Activated naive CD4-positive, alpha-beta T cell treated with anti-CD3 and anti-CD28 coated beads, Interleukin-2, amount 50 U/mL, for 24 hours (primary cell): ENCODE measurements around the gene ODAD4.

ENCODE experiments used
- H3K27ac Mint-ChIP-seq: one replicate; pipeline ENCODE4 v1.8.0; 2021; ENCODE audit warnings: mild to moderate bottlenecking, mixed read lengths
- H3K27me3 Mint-ChIP-seq: one replicate; pipeline ENCODE4 v1.8.0; 2021; ENCODE audit warnings: mixed read lengths
- H3K36me3 Mint-ChIP-seq: one replicate; pipeline ENCODE4 v1.8.0; 2021; ENCODE audit warnings: mixed read lengths
- H3K4me1 Mint-ChIP-seq: one replicate; pipeline ENCODE4 v1.8.0; 2021; ENCODE audit warnings: mixed read lengths
- H3K4me3 Mint-ChIP-seq: one replicate; pipeline ENCODE4 v1.8.0; 2021; ENCODE audit warnings: mild to moderate bottlenecking, mixed read lengths
- H3K9me3 Mint-ChIP-seq: one replicate; pipeline ENCODE4 v1.8.0; 2021; ENCODE audit warnings: mixed read lengths

ODAD4 gene

DNA sequence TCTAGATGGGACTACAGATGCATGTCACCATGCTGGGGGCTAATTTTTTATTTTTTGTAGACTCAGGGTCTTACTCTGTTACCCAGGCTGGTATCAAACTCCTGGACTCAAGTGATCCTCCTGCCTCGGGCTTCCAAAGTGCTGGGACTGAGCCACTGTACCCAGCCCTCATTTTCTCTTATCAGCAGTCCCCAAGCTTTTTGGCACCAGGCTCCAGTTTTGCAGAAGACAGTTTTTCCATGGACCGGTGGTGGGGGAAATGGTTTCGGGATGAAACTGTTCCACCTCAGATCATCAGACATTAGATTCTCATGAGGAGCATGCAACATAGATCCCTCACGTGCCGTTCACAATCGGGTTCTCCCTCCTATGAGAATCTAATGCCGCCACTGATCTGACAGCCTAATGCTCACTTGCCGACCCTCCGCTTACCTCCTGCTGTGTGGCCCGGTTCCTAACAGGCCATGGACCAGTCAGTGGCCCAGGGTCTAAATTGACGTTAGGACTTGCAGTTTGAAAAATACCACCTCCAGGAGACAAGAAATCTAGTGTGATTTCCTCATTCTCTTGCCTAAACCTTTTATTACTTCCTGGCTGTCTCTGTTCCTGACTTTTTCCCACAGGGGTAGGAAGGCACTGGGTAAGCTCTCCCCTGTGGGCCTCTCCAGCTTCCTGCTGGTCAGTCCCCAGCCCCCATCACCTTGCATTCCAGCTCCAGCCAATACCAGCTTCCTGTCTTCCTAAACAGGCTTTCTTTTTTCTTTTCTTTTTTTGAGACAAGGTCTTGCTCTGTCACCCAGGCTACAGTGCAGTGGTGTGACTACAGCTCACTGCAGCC, 26.8 kb downstream of the ODAD4 start:
- H3K36me3 Mint-ChIP-seq = no peaks in the 10 kb centered on the region
- no peak overlapping the region for H3K27ac Mint-ChIP-seq
- H3K4me3 Mint-ChIP-seq = no peak overlapping the region
- H3K27me3 Mint-ChIP-seq = no peaks in the 10 kb centered on the region
- no peaks in the 10 kb centered on the region for H3K9me3 Mint-ChIP-seq
- no peaks in the 10 kb centered on the region for H3K4me1 Mint-ChIP-seq

DNA sequence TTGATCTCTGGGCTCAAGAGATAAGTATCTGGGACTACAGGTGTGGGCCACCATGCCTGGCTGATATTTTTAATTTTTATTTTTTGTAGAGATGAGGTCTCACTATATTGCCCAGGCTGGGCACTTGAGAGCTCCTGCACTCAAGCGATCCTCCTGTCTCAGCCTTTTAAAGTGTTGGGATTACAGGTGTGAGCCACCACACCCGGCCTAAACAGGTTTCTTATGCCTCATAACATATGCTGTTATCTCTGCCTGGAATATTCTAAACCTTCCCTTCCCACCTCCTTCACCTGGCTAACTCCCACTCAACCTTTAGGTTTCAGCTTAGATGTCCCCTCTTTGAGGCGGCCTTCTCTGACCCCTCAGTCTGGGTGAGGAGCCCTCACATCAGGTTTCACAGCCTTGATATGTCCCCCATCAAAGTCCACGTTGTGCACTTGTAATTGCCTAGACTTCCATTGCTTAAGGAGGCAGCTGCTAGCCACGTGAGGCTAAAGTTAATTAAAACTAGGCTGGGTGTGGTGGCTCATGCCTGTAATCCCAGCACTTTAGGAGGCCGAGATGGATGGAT, 27.5 kb downstream of the ODAD4 start:
- no peak overlapping the region for H3K27ac Mint-ChIP-seq
- H3K36me3 Mint-ChIP-seq = no peaks in the 10 kb centered on the region
- H3K4me3 Mint-ChIP-seq = no peak overlapping the region
- no peaks in the 10 kb centered on the region for H3K4me1 Mint-ChIP-seq
- no peaks in the 10 kb centered on the region for H3K27me3 Mint-ChIP-seq
- no peaks in the 10 kb centered on the region for H3K9me3 Mint-ChIP-seq

DNA sequence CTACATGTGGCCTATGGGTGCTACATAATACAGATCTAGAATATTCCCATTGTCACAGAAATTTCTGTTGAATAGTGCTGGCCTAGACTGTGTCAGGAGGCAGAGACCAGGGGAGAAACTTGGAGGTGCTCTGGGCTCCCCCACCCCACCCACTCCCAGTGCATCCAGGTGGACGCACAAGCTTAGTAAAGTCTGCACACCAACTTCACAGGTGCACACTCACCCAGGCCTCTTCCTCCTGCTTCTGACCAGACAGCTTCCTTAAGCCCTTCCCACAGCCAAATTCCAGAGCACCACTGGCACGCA, 28.6 kb downstream of the ODAD4 start:
- no peaks in the 10 kb centered on the region for H3K27me3 Mint-ChIP-seq
- no peaks in the 10 kb centered on the region for H3K9me3 Mint-ChIP-seq
- no peaks in the 10 kb centered on the region for H3K4me1 Mint-ChIP-seq
- H3K4me3 Mint-ChIP-seq = no peak overlapping the region
- no peak overlapping the region for H3K27ac Mint-ChIP-seq
- no peaks in the 10 kb centered on the region for H3K36me3 Mint-ChIP-seq

DNA sequence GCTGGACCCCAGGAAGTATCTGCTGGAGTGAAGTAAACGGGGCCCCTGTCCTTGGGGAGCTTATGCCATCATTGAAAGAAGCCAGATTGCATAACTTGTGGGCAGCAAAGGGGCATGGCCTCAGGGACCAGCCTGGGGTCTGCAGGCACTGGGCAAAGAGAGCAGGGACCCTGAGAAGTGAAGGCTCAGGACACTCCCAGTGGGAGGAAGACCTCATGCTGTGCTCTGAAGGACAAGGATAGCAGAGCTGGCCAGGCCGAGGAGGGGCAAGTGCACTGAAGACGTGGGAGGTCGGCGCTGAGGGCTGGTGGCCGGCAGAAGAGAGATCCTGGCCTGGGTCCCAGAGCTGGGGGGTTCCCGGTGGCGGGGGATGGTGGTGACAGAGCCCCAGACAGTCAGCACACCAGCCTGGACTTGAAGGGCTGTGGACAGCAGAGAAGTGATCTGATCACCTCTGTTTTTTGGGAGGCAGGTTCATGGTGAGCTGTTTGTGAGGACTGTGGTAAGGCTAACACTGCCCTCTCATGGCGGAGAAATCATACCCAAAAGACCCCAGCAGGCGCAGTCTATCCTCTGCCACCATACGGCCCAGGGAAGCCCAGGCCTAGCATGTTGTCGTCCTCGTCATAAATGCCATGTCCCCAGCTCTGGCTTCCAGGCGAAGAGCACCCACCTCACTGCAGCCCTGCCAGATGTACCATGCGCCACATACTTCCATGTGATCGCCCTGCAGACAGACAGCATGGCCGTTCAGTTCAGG, 29.1 kb downstream of the ODAD4 start:
- Mint-ChIP-seq H3K4me1 (no peaks in the 10 kb centered on the region), H3K36me3 (no peaks in the 10 kb centered on the region), H3K4me3 (no peak overlapping the region), H3K9me3 (no peaks in the 10 kb centered on the region), H3K27ac (no peak overlapping the region), H3K27me3 (no peaks in the 10 kb centered on the region)

DNA sequence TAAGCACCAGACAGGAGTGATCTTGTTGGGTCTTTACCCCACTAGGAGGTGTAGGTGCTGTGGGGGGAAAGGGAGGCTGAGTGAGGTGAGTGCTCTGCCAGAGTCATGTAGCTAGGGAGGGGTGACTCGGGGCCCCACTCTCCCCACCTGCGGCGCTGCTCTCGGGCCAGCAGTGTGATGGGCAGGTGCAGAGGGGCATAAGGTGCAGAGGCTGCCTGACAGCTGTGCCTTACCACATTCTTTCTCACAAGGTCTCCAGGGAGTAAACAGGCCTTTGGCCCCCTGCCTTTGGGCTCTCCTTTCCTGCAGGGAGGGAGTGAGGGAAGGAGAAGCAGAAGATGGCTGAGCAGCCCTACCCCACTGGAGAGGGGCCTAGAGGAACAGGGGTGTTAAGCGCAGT, 31.7 kb downstream of the ODAD4 start:
- Mint-ChIP-seq H3K36me3 (no peaks in the 10 kb centered on the region), H3K9me3 (no peaks in the 10 kb centered on the region), H3K27me3 (no peaks in the 10 kb centered on the region), H3K4me3 (no peak overlapping the region), H3K4me1 (peaks cover 12% of the 10 kb centered on the region), H3K27ac (no peak overlapping the region)

DNA sequence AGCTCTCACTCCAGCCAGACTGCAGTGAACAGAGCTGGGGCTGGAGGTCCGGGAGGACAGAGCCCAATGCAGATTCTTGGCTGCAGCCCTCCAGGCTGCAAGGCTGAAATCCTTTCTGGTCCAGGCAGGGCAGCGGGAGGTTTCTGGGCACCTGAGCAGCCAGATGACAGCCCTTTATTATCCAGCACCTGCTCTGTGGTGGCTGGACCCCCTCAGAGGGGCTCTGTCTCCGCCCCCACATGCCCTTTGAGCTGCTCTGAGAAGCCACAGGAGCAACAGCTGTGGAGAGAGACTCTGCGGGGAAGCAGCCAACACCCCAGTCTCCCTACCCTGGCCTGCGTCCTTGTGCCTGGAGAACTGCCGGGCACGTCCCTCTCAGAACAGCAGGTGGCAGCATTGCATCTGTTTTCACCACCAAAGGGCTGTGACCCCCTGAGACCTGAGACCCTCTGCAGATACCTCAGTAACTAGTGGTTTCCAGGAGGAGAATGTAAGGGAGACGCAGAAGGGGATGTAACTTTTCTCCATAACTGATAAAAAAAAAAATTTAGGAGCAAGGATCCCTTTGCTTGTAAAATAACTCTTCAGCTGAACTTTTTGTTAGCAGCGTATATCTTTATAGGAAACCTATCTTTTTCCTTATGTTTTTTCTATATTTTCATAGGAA, 32.5 kb downstream of the ODAD4 start:
- Mint-ChIP-seq H3K4me3 (no peak overlapping the region), H3K4me1 (peaks cover 16% of the 10 kb centered on the region), H3K9me3 (no peaks in the 10 kb centered on the region), H3K27me3 (no peaks in the 10 kb centered on the region), H3K27ac (no peak overlapping the region), H3K36me3 (no peaks in the 10 kb centered on the region)

DNA sequence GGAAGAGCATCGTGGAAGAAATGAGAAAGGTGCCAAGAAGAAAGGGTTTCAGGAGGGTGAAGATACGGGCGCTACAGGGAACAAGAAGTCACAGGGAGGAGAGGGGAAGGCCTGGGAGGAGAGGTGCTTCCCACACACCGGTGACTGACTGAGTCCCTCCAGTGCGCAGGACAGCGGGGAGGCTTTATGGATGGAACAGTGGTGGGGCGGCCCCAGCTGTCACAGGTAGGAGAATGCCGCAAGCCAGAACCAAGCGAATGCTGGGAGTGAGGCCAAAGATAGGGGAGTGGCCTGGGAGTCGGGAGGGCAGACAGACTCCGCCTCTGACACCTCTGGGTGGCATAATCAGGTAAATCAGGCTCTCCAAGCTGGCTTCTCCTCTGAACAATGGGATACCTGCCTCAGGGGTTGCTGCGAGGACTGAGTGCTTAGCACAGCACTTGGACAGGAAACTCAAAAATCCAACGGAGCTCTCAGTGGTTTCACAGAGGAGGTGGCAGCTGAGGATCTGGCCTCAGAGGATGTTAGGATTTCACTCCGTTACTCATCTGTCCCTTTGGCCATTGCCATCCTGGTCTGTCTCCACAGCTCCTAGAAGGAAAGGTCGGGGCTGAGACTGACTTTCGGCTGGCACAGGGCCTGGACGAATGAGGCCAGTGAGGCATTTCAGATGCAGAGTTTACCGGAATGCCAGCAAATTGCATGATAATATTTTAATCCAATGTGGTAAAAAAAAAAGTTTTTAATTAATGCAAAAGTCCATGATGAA, 35.5 kb downstream of the ODAD4 start:
- peak overlapping the region; percentile 73 for H3K27ac Mint-ChIP-seq
- H3K4me3 Mint-ChIP-seq = peak overlapping the region; percentile 87
- H3K36me3 Mint-ChIP-seq = no peaks in the 10 kb centered on the region
- no peaks in the 10 kb centered on the region for H3K9me3 Mint-ChIP-seq
- peaks cover 37% of the 10 kb centered on the region for H3K4me1 Mint-ChIP-seq
- no peaks in the 10 kb centered on the region for H3K27me3 Mint-ChIP-seq

DNA sequence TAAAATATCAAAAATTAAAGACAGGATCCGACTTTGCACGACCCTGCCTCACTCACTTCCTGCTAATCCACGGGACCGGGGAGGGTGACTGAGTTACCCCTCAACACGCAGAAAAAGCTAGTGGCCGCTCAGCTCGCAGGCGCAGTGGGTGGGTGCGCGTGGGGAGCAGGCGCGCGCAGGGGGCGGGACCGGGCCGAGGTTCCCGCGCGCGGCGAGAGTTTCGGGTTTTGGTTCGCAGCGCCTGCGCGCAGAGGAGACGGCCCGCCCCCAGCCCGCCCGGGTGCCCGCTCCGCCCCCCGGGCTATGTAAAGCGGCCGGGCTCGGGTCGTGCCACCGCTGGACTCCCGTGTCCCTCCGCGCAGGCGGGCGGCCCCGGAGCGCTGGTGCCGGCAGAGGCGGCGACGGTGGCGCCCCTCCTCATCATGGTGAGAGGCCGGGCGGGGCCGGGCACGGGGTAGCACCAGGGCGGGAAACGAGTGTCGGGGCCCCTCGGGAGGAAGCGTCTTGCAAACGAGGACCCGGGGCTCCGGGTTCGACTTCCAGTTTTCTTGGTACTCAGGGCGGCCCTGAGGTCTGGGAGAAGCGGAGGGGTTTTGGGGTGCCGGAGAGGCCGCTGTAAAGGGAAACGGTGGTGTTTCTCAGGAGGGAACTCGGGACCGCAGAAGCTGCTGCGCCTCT, 36.2 kb downstream of the ODAD4 start, which contains the start of gene CNP:
Gene CNP, plus strand, starts transcription at position 333 of the 678 bp plus-strand sequence. Its CDS starts 90 bp downstream, at position 423.
- Mint-ChIP-seq H3K27ac (peak within 1 kb of the TSS; percentile 84), H3K9me3 (no peaks in the 10 kb centered on the region), H3K4me1 (peaks cover 42% of the 10 kb centered on the region), H3K36me3 (no peaks in the 10 kb centered on the region), H3K27me3 (no peaks in the 10 kb centered on the region), H3K4me3 (peak within 1 kb of the TSS; percentile 87)

DNA sequence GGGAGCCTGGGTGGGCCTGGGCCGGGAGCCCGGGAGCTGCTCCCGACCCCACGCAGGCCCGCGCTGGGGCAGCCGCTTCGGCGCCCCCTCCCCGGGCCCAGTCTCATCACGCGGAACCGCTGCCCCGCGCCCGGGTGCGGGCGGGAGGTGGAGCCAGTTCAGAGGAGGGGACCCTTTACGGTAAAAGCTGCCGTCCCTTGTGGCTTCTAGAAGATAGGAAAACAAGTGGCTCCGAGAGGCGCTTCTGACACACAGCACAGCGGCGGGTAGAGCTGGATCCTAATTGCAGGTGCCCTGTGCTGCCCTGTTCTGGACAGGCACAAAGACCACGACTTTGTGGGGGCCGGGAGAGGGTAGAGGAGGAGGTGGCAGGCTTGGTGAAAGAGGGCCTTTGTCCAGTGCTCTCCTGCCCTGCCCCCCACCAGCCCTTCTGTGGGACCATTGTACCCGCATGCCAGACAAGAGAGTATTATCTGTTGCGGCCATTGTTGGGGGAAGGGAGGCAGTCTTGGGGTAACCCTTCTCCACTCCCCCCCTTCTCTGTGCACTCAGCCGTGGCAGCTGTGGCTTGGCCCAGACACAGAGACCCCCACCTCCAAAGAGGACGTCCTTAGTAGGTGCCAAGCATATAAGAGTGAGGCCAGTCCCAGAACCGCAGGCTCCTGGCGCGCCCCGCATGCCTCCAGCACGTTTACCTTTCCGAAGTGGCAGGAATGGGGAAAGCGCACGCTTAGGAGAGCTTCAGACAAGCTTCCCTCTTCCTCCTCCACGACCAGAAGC, 36.9 kb downstream of the ODAD4 start:
- H3K27me3 Mint-ChIP-seq = no peaks in the 10 kb centered on the region
- peaks cover 44% of the 10 kb centered on the region for H3K4me1 Mint-ChIP-seq
- H3K9me3 Mint-ChIP-seq = no peaks in the 10 kb centered on the region
- no peaks in the 10 kb centered on the region for H3K36me3 Mint-ChIP-seq
- H3K4me3 Mint-ChIP-seq = peak overlapping the region; percentile 87
- peak overlapping the region; percentile 84 for H3K27ac Mint-ChIP-seq

DNA sequence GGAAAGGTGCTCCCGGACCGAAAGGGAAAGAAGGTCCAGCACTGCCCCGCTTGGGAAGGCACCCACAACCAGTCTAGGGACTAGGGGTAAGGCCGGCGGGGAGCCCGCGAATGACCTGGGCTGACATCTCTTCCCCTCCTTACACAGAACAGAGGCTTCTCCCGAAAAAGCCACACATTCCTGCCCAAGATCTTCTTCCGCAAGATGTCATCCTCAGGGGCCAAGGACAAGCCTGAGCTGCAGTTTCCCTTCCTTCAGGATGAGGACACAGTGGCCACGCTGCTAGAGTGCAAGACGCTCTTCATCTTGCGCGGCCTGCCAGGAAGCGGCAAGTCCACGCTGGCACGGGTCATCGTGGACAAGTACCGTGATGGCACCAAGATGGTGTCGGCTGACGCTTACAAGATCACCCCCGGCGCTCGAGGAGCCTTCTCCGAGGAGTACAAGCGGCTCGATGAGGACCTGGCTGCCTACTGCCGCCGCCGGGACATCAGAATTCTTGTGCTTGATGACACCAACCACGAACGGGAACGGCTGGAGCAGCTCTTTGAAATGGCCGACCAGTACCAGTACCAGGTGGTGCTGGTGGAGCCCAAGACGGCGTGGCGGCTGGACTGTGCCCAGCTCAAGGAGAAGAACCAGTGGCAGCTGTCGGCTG, 37.6 kb downstream of the ODAD4 start:
- H3K9me3 Mint-ChIP-seq = no peaks in the 10 kb centered on the region
- H3K27ac Mint-ChIP-seq = peak overlapping the region; percentile 84
- H3K36me3 Mint-ChIP-seq = no peaks in the 10 kb centered on the region
- H3K4me1 Mint-ChIP-seq = peaks cover 48% of the 10 kb centered on the region
- peak overlapping the region; percentile 87 for H3K4me3 Mint-ChIP-seq
- H3K27me3 Mint-ChIP-seq = no peaks in the 10 kb centered on the region

DNA sequence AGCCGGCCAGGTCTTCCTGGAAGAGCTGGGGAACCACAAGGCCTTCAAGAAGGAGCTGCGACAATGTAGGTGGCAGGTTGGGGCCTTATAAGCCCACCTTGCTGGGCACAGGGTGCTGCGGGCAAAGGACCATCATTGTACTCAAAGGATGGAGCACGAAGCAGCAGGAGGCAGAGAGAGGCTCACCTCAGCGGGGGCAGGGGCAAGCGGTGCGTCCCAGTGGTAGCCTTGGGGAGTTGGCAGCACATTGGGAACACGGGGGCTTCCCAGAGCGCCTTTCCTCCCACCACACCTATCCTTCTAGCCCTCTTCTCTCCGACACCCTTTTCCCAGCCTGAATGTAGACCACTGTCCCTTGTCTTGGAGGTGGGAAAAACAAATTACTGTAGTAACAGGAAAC, 38.3 kb downstream of the ODAD4 start:
- Mint-ChIP-seq H3K27ac (peak overlapping the region; percentile 81), H3K36me3 (no peaks in the 10 kb centered on the region), H3K4me3 (peak overlapping the region; percentile 17), H3K27me3 (no peaks in the 10 kb centered on the region), H3K4me1 (peaks cover 48% of the 10 kb centered on the region), H3K9me3 (no peaks in the 10 kb centered on the region)

DNA sequence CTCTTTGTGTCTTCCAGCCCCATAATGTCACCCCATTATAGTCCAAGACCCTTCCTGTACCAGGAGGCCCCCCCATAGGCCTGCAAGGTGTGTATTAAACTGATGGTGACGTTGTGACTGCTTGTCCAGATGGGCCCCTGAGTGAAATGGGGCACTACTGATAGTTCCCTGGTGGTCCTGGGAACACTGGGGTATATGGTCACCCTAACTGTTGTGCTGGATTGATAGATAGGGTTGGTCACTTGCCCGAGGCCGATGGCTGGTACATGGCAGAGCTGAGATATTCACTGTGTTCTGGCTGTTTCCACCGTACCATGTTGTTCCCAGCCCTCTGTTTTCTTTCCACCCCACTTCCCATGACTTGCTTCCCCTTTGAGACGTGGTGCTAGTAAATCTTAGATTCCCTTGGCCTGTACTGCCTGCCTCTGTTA, 40.5 kb downstream of the ODAD4 start:
- Mint-ChIP-seq H3K4me3 (no peak overlapping the region), H3K36me3 (peaks cover 2% of the 10 kb centered on the region), H3K27ac (no peak overlapping the region), H3K27me3 (no peaks in the 10 kb centered on the region), H3K4me1 (peaks cover 36% of the 10 kb centered on the region), H3K9me3 (no peaks in the 10 kb centered on the region)

DNA sequence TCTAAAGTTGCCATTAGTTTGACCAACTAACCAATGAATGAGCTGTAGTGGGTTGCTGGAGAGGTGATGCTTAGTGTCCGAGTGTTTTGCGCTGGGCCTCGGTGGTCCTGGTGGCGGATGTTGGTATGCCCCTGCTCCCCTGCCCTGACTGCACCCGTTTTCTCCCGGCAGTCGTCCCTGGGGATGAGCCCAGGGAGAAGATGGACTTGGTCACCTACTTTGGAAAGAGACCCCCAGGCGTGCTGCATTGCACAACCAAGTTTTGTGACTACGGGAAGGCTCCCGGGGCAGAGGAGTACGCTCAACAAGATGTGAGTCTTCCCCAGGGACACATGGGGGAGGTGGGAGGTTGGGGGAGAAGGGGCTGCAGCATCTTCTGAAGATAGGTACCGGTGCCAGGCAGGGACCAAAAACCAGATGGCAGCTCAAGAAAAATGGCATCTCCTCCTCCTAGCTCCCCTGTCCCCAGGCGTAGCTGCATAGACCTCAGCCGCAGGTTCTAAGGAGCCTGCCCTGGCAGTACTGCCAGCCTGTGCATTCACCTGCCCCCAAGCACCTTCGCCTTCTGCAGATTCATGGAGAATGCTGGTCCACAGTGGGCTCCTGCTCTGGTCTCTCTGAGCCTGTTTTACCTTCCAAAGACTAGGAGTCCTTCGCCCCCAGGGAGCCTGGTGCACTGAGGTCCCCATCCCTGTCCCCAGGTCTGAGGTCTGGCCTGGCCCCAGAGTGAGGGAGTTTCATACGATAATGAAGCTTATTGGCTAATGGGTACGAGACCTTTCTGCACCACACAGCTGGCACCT, 41.5 kb downstream of the ODAD4 start:
- Mint-ChIP-seq H3K4me3 (no peak overlapping the region), H3K36me3 (peaks cover 2% of the 10 kb centered on the region), H3K9me3 (no peaks in the 10 kb centered on the region), H3K27me3 (no peaks in the 10 kb centered on the region), H3K27ac (no peak overlapping the region), H3K4me1 (peaks cover 36% of the 10 kb centered on the region)
